ENCODE results near the gene TM9SF1.

TM9SF1 gene

DNA sequence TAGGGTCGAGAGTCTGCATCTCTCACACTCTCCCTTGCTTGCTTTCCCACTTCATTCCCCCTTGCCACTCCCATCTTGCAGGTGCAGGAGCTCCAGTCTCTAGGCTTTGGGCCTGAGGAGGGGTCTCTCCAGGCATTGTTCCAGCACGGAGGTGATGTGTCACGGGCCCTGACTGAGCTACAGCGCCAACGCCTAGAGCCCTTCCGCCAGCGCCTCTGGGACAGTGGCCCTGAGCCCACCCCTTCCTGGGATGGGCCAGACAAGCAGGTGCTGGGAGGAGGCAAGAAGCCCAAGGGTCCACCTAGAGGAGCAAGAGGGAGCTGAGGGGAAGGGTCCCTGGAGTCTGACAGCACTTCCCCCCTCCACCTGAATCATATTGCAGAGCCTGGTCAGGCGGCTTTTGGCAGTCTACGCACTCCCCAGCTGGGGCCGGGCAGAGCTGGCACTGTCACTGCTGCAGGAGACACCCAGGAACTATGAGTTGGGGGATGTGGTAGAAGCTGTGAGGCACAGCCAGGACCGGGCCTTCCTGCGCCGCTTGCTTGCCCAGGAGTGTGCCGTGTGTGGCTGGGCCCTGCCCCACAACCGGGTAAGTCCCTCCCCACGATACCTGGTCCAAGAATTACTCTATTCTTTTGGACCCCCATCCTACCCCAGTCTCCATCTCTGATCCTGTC, 43.7 kb downstream of the TM9SF1 start:
- DNase-seq (ENCODE audit: low read depth in 3 of 3, low spot score in 1 of 3): no peak

DNA sequence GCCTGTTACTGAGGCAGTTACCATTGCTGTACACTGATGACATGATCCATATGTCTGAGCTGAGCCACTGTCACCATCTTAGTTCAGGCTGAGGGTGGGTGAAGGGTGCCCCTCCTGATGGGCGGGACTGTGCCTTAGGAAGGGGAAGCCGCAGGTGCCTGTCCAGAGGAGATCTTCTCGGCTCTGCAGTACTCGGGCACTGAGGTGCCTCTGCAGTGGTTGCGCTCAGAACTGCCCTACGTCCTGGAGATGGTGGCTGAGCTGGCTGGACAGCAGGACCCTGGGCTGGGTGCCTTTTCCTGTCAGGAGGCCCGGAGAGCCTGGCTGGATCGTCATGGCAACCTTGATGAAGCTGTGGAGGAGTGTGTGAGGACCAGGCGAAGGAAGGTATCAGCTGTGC, 44.2 kb downstream of the TM9SF1 start:
- DNase-seq (ENCODE audit: low read depth in 3 of 3, low spot score in 1 of 3): no peak

DNA sequence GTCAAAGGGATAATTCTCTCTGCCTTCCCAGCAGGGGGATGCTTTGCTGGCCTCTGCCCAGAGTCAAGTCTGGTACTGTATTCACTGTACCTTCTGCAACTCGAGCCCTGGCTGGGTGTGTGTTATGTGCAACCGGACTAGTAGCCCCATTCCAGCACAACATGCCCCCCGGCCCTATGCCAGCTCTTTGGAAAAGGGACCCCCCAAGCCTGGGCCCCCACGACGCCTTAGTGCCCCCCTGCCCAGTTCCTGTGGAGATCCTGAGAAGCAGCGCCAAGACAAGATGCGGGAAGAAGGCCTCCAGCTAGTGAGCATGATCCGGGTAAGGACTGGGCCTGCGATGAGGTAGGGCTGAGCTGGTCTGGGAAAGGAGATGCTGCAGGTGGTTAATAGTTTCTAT, 44.7 kb downstream of the TM9SF1 start:
- no peak for DNase-seq (ENCODE audit: low read depth in 3 of 3, low spot score in 1 of 3)

DNA sequence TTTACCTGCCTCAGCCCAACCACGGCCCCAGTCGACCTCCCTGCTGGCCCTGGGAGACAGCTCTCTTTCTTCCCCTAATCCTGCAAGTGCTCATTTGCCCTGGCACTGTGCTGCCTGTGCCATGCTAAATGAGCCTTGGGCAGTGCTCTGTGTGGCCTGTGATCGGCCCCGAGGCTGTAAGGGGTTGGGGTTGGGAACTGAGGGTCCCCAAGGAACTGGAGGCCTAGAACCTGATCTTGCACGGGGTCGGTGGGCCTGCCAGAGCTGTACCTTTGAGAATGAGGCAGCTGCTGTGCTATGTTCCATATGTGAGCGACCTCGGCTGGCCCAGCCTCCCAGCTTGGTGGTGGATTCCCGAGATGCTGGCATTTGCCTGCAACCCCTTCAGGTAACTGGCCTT, 45.2 kb downstream of the TM9SF1 start:
- DNase-seq (ENCODE audit: low read depth in 3 of 3, low spot score in 1 of 3): no peak

DNA sequence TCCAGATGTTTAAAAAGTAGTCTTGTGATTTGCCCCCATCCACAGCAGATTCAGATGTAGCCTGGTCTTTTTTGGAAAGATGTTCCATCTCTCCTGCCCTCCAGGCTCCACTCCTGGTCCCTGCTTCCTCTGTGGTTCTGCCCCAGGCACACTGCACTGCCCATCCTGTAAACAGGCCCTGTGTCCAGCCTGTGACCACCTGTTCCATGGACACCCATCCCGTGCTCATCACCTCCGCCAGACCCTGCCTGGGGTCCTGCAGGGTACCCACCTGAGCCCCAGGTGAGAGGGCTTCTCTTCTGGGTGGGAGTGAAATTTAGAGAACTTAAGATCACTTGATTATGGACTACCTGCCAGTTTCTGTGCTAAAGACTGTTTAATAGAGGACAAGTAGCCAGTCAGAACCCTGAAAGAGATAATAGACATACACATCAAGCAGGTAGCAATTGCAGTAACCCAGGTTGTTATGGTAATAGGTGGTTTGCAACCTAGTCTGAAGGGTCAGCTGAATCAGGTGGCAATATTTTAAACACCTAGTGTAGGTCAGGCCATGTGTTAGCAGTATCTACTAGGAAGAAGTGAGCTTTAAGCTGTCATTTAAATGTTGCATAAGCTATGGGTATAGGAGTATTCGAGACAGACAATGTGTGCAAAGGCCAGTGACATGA, 45.8 kb downstream of the TM9SF1 start:
- no peak for DNase-seq (ENCODE audit: low read depth in 3 of 3, low spot score in 1 of 3)

DNA sequence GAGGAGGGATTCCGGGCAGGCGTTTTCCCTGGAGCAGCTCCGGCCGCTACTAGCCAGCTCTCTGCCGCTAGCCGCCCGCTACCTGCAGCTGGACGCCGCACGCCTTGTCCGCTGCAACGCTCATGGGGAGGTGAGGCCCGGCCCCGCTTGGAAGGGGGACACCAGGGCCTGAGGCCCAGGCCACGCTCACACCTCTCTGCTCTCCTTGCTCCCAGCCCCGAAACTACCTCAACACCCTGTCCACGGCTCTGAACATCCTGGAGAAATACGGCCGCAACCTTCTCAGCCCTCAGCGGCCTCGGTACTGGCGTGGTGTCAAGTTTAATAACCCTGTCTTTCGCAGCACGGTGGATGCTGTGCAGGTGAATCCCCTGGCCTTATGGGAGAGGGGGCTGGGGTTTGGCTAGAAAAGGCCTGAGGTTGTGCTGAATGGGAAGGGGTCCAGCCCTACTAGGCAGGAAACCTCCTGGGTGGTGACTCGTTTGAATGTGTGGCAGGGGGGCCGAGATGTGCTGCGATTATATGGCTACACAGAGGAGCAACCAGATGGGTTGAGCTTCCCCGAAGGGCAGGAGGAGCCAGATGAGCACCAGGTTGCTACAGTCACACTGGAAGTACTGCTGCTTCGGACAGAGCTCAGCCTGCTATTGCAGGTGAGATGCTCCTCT, 47.3 kb downstream of the TM9SF1 start:
- DNase-seq (ENCODE audit: low read depth in 3 of 3, low spot score in 1 of 3): no peak

DNA sequence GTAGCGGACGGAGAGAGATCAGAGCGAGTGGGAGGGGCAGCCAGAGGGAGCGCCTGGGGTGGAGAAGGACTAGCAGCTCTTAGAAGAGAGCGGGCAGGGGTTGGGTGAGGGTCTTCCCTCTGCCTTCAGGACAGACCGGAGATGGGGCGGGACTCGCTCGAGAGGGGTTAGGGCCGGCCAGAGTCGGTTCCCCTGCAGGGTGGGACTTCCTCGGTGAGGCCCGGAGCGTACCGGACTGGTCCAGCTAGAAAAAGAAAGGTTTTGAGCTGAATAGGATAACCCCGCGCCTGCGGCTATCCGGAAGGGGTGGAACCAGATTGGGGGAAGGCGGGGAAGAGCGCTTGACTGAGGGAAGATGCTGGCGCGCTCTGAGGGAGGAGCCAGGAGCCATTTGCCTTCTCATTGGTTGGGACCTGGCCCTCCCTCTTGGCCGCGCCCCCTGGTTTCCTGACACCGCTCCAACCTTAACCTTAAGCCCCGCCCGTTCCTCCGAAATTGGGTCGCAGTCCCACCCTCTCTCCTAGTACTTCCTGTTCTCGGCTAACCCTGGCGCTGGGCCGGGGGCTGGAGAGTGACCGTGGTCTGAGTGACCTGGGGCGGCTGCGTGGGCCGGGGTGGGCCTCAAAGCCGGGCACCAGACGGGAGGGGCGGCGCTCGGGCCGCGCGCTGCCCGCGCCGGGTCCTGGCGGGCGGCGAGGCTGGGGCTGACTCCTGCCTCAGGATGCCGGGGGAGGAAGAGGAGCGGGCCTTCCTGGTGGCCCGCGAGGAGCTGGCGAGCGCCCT, 48.1 kb downstream of the TM9SF1 start, which contains the start of gene RNF31:
RNF31 (plus strand) TSS at position 521 of the 783 bp plus-strand sequence; CDS start at position 722, 201 bp downstream.
- DNase-seq (ENCODE audit: low read depth in 3 of 3, low spot score in 1 of 3): peak; percentile 91 to 92 (median 92)

DNA sequence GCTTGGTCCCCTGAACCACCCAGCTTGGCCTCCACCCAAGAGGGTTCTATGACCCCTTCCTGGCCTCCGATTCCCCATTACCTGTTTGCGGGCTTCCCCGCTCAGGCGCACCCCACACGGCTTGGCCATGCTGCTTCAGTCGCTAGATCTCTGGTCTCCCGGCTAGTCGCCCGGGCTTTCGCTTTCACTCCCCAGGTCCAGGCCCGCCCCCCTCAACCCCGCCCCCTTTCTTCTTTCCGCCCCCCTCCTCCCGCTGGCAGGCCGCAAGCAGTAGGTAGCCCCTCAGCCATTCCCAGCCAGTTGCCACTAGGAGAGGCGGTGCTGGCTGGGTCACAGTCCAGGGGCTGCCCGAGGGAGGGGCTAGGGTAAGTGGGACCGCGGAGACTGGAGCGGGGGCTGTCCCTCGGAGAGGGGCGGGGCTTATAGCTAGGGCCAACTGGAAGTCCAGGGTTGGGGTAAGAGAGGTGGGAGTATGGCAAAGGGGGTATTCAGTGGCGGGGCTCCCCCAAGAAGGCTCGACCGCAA, 48.7 kb downstream of the TM9SF1 start, which contains the start of gene PSME2:
PSME2 (minus strand) TSS at position 158 of the 525 bp plus-strand sequence; CDS start at position 129, 29 bp downstream.
- DNase-seq (ENCODE audit: low read depth in 3 of 3, low spot score in 1 of 3): peak; percentile 56 to 65 (median 63)

DNA sequence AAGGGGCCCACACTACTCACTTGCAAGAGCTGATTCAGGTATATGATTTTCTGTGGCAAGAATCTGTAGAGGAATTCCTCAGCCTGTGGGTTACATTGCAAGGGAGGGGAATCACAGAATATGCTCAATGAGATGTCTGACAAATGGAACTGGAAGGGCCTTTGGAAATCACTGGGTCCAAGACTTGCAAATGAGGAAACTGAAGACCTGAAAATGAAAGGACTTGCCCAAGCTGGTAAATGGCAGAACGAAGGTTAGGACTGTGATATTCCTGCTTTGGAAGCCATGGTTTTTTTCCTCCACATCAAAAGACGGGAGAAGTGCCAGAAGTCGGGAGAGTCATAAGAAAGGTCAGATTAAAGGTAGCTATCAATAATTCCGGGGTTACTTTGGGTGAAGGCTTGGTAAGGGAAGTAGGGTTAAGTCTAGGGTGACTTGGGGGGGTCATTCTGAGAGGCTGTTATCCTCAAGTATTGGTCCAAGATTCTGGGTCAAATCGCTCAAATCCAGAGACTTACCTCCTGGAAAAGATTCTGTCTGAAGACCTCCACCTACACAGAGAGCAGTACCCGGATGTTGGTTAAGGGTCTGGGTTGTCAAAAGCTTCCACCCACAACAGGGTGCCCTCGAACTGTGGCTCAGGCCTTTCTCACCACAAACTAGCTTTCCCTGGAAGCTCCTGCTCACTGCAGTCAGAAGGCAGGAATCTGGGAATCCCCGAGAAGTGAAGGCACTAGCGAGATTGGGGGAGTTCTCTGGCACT, 49.4 kb downstream of the TM9SF1 start:
- no peak for DNase-seq (ENCODE audit: low read depth in 3 of 3, low spot score in 1 of 3)

DNA sequence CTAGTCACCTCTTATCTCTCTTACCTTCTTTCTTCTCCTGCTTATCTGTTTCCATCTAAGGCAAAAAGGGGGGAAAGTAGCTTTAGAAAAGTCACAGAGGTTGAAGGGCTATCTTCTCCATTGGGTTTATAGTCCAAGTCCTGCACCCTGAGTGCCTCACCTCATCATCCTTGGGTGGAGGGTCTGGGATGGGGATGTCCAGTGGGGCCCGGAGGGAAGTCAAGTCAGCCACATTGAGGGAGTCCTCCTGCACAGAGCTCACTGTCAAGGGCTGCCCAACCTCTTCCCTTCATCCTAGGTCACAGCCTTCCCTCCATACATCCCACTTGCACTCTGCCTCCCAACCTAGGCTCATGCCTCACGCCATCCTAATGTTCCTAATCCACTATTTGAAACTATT, 50.0 kb downstream of the TM9SF1 start:
- DNase-seq (ENCODE audit: low read depth in 3 of 3, low spot score in 1 of 3): no peak

DNA sequence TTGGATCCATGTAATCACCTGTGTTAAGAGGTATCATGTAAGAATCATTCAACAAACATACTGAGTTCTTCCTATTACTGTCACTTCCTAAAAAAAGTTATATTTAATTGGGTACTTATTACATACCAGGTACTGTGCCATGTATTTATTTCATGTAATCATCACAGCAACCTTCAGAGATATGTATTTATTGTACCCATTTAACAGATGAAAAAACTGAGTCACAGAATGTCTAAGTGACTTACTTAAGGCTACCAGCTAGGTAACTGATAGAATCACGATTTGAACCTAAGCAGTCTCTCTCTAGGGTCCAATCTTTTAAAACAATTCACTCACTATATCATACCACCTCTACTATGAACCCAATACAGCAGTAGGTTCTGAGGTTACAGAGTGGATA, 50.8 kb downstream of the TM9SF1 start:
- DNase-seq (ENCODE audit: low read depth in 3 of 3, low spot score in 1 of 3): no peak

DNA sequence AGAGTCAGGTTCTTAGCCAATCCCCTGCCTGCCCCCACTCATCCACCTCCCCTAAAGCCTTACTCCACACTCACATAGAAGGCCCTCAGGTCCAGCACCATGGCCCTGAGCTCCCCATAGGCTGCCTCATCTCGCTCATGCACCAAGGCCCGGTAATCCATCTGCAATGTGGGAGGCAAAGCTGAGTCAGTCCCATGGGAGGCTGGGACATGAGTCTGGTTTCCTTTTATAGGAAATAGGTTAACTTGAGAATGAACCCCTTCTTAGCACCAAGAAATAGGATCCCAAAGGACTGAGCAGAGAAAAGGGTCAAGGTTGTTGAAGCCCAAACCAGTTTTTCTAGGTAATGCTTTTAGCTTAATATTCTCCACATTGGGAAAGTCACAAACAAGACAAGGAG, 51.7 kb downstream of the TM9SF1 start:
- no peak for DNase-seq (ENCODE audit: low read depth in 3 of 3, low spot score in 1 of 3)

DNA sequence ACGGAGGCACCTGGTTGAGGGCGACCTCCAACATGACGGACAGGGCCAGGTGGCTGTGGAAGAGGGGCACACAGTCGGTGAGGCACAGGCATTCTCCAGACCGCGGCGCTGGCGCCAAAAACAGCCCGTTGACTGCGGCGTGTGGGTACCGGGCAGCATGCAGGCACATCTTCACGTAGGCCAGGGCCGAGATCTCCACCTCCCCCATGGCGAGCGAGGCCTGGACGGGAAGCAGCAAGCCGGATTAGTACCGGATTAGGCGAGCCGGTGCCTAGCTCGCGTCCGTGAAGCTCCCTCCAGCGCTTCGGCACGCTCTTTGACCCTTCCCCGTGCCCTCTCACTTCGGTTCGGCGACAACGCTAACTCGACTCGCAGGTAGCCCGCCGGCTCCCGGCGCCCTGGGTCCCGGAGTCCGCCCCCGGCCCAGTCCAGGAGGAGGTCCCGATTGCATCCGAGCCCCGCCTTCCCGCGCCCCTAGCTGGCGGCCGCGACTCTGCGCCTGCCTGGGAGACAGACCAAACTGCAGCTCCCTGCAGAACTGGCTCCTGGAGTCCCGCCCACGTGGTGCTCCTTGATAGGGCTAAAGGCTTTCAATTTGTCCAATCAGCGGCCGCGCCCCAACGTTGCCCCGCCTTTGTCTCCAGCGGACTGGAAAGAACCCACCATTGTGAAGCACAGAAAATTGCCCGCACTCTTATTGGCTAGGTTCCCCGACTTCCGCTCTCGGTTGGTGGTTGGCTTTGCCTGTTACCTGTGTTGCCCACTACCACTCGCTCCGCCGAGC, 54.0 kb downstream of the TM9SF1 start, which contains the start of gene EMC9:
EMC9 (minus strand) TSS at position 495 of the 784 bp plus-strand sequence; CDS start at position 208, 287 bp downstream.
- peak; percentile 97 to 98 (median 97) for DNase-seq (ENCODE audit: low read depth in 3 of 3, low spot score in 1 of 3)

DNA sequence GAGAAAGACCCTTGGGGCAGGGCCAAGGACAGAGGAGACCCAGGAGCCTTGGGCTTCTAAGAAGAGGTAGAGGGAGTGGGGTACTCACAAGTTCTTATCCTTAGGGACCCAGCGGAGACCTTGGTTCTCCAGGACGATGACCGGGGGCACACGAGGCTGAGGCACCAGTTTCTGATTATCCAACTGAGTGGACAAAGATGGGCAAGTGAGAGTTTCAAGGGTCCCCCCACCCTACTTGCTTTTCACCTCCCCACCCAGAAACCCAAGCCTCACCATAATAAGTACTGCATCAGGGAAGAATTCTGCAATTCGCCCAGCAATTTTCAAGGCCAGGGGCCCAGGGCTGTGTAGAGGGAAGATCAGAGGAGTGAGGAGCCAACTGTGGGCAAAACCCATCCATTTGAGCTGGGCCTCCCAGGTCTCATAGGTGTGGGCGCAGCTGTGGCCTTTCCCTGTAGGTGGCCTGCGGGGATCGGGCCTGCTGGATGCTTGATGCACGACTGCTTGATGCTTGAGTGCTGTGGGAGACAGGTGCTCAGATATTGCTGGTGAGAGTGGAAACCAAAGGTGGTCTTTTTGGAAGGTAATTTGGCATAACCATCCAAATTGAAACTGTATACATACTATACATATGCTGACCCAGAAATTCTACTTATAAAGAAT, 55.8 kb downstream of the TM9SF1 start:
- no peak for DNase-seq (ENCODE audit: low read depth in 3 of 3, low spot score in 1 of 3)

All from stimulated activated CD4-positive, alpha-beta T cell treated with anti-CD3 and anti-CD28 coated beads, TNF-alpha, amount 100 ng/mL, for 1 hour (primary cell).